Measurements from ENCODE around the gene GSK3B. TPM values are rescaled to one million over a fixed set of nuclear protein-coding genes. Genes with fewer than 3 reads are reported as not detected.

GSK3B gene
- polyA plus RNA-seq, 3 donors = 16.2 to 20.6 (median 20.5) TPM

DNA sequence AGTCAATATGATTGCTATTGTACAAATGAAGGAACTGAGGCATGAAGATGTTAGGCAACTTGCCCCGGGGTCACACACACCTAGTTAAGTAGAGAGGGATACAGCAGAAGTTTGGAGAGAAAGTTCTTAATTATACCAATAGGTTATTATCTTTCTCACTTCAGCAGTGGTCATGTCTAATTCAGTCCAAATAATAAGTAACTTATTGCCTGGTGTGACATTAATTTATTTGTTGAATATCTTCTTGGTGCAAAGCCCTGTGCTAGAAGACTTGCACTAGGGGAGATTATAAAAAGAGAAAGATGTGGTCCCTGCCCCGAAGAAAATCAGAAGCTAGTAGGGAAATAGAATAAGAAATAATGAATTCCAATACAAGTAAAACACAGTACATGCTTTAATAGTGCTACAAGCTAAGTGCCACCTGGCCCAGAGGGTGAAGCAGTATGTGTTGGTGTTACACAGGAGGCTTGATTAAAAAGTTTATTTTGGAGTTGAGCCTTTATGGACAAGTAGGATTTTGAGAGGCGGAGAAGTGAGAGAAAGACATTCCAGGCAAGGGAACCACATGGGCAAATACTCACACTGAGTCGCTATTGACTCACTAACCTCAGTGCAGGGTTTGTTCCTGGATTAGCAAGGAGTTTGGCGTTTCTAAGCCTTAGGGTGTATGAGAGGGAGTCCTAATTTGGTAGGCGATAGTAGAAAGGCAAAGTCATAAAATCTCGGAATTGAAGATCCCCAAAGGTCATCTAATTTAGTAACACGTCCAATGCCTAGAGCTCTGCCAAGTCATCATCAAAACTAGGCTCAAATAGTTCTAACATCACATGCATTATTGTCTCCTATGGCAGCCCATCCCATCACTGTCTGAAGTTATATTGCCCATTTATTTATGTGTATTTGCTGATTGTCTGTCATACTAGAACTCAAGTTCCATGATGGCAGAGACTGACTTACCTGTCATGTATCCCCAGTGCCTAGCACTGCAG lies 19.2 kb upstream of the GSK3B start:
- H3K4me3 Mint-ChIP-seq = no peak overlapping the region
- TF ChIP-seq, protein P1, sequence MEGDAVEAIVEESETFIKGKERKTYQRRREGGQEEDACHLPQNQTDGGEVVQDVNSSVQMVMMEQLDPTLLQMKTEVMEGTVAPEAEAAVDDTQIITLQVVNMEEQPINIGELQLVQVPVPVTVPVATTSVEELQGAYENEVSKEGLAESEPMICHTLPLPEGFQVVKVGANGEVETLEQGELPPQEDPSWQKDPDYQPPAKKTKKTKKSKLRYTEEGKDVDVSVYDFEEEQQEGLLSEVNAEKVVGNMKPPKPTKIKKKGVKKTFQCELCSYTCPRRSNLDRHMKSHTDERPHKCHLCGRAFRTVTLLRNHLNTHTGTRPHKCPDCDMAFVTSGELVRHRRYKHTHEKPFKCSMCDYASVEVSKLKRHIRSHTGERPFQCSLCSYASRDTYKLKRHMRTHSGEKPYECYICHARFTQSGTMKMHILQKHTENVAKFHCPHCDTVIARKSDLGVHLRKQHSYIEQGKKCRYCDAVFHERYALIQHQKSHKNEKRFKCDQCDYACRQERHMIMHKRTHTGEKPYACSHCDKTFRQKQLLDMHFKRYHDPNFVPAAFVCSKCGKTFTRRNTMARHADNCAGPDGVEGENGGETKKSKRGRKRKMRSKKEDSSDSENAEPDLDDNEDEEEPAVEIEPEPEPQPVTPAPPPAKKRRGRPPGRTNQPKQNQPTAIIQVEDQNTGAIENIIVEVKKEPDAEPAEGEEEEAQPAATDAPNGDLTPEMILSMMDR (IDR thresholded peaks at IDR 0.05) = no peak
- Histone ChIP-seq H3K79me2 (ENCODE audit: insufficient read depth, low read length) (no peaks in the 10 kb centered on the region), H3K4me2 (replicated peaks; ENCODE audit: extremely low read depth, low read length, poor library complexity, severe bottlenecking) (no peak overlapping the region), H3K4me3 (replicated peaks in 1 of 3; ENCODE audit: low read depth in 2 of 3, low read length in 3 of 3) (no peak overlapping the region), H2AFZ (ENCODE audit: insufficient read depth, low read depth, low read length, poor library complexity, severe bottlenecking) (no peak overlapping the region), H3K27ac (ENCODE audit: low read depth in 1 of 2, low read length in 2 of 2) (no peak overlapping the region), H3K27me3 (ENCODE audit: control insufficient read depth in 2 of 2, insufficient read depth in 2 of 2, low read length in 2 of 2) (no peaks in the 10 kb centered on the region), H3K9me3 (replicated peaks in 1 of 2; ENCODE audit: control insufficient read depth in 1 of 2, insufficient read depth in 1 of 2, low read length in 2 of 2) (peaks cover 12 to 15% of the 10 kb centered on the region in 2 donors), H3K36me3 (replicated peaks in 1 of 2; ENCODE audit: control insufficient read depth in 1 of 2, insufficient read depth in 2 of 2, low read length in 2 of 2) (no peaks in the 10 kb centered on the region), H3K9ac (ENCODE audit: insufficient read depth, low read length, poor library complexity, severe bottlenecking) (no peak overlapping the region), H4K20me1 (ENCODE audit: insufficient read depth, low read length) (no peaks in the 10 kb centered on the region), H3K4me1 (ENCODE audit: control insufficient read depth in 1 of 2, insufficient read depth in 2 of 2, low read length in 2 of 2) (no peaks in the 10 kb centered on the region)
- peaks cover 7 to 19% (median 17%) of the 10 kb centered on the region in 7 donors for H3K9me3 Mint-ChIP-seq
- no peak overlapping the region for H3K27ac Mint-ChIP-seq
- DNase-seq = no peak
- no peaks in the 10 kb centered on the region for H3K4me1 Mint-ChIP-seq
- H3K36me3 Mint-ChIP-seq = no peaks in the 10 kb centered on the region
- peaks cover 0 to 1% (median 0%) of the 10 kb centered on the region in 3 donors for H3K27me3 Mint-ChIP-seq (ENCODE audit: low read depth in 3 of 3)
- WGBS (ENCODE audit: insufficient coverage) = 100% methylated on average over 3 of the region's 8 CpGs
- intact Hi-C loops (cut with micrococcal nuclease) = no loop called here

DNA sequence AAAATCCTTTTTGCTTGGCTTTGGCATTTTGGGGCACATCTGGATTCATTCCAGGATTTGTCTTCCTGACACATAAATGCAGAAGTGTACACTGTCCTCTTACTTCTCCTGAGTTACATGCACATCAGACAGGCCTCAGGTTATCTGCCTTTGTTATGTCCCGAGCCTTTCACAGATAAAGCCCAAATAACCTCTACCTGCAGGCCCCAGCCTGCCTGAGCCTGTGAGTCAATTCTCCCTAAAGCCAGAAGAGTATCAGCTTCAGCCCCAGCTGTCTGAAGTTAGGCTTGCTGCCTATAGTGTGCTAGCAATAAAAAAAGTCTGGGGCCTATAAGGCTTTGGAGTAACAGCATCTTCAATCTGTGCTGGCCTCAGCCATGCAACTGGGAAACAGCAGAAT lies 17.7 kb upstream of the GSK3B start:
- peaks cover 4 to 12% (median 11%) of the 10 kb centered on the region in 7 donors for H3K9me3 Mint-ChIP-seq
- H3K36me3 Mint-ChIP-seq = no peaks in the 10 kb centered on the region
- H3K27ac Mint-ChIP-seq = peak overlapping the region in 1 of 7 donors; percentile 35
- no peak overlapping the region for H2AFZ ChIP-seq (ENCODE audit: insufficient read depth, low read depth, low read length, poor library complexity, severe bottlenecking)
- WGBS (ENCODE audit: insufficient coverage) = no CpG with 5 or more reads among the region's 1 CpG
- intact Hi-C loops (cut with micrococcal nuclease) = no loop called here
- no peak overlapping the region for H3K4me3 ChIP-seq (replicated peaks in 1 of 3; ENCODE audit: low read depth in 2 of 3, low read length in 3 of 3)
- no peaks in the 10 kb centered on the region for H3K4me1 ChIP-seq (ENCODE audit: control insufficient read depth in 1 of 2, insufficient read depth in 2 of 2, low read length in 2 of 2)
- no peak overlapping the region for H3K4me3 Mint-ChIP-seq
- no peak overlapping the region for H3K4me2 ChIP-seq (replicated peaks; ENCODE audit: extremely low read depth, low read length, poor library complexity, severe bottlenecking)
- H4K20me1 ChIP-seq (ENCODE audit: insufficient read depth, low read length) = no peaks in the 10 kb centered on the region
- no peaks in the 10 kb centered on the region for H3K4me1 Mint-ChIP-seq
- H3K9ac ChIP-seq (ENCODE audit: insufficient read depth, low read length, poor library complexity, severe bottlenecking) = no peak overlapping the region
- TF ChIP-seq, protein P1 (IDR thresholded peaks at IDR 0.05) = no peak
- no peaks in the 10 kb centered on the region for H3K27me3 ChIP-seq (ENCODE audit: control insufficient read depth in 2 of 2, insufficient read depth in 2 of 2, low read length in 2 of 2)
- H3K27me3 Mint-ChIP-seq (ENCODE audit: low read depth in 3 of 3) = peaks cover 0 to 2% (median 1%) of the 10 kb centered on the region in 3 donors
- H3K36me3 ChIP-seq (replicated peaks in 1 of 2; ENCODE audit: control insufficient read depth in 1 of 2, insufficient read depth in 2 of 2, low read length in 2 of 2) = no peaks in the 10 kb centered on the region
- H3K27ac ChIP-seq (ENCODE audit: low read depth in 1 of 2, low read length in 2 of 2) = no peak overlapping the region
- H3K9me3 ChIP-seq (replicated peaks in 1 of 2; ENCODE audit: control insufficient read depth in 1 of 2, insufficient read depth in 1 of 2, low read length in 2 of 2) = peaks cover 5% of the 10 kb centered on the region in 2 donors
- DNase-seq = no peak
- H3K79me2 ChIP-seq (ENCODE audit: insufficient read depth, low read length) = no peaks in the 10 kb centered on the region

Measured in CD14-positive monocyte (primary cell).